Progenitor cell of endocrine pancreas (in vitro differentiated cells): Measurements from ENCODE around the gene NLRP7. TPM values are rescaled to one million over a fixed set of nuclear protein-coding genes. Genes with fewer than 3 reads are reported as not detected.
"Not testable (repeated sequence)": the region's sequence is repeated elsewhere in the genome, so short reads cannot be mapped to it uniquely, and the experiment has no call there.

Experiments used
- DNase-seq: peaks from one replicate; pipeline ENCODE4 v3.0.0; 2021; ENCODE audit warnings: low spot score; ENCODE audit not compliant: unreplicated experiment
- H3K27ac Mint-ChIP-seq: 2 replicates; pipeline ENCODE4 v1.8.0; 2021; ENCODE audit warnings: mild to moderate bottlenecking, moderate library complexity, mixed read lengths
- H3K27me3 Mint-ChIP-seq: 2 replicates; pipeline ENCODE4 v1.8.0; 2021; ENCODE audit warnings: mixed read lengths
- H3K36me3 Mint-ChIP-seq: 2 replicates; pipeline ENCODE4 v1.8.0; 2022; ENCODE audit warnings: mixed read lengths; ENCODE audit not compliant: insufficient read depth
- H3K4me1 Mint-ChIP-seq: 2 replicates; pipeline ENCODE4 v1.8.0; 2021; ENCODE audit warnings: low read depth, mixed read lengths
- H3K4me3 Mint-ChIP-seq: 2 replicates; pipeline ENCODE4 v1.8.0; 2021; ENCODE audit warnings: low read depth, mild to moderate bottlenecking, moderate library complexity, mixed read lengths
- H3K9me3 Mint-ChIP-seq: 2 replicates; pipeline ENCODE4 v1.8.0; 2021; ENCODE audit warnings: low read depth, mixed read lengths
- CTCF ChIP-seq: fragments of 200-600 bp; sonication (generic); IDR thresholded peaks from one replicate; pipeline ENCODE4 v1.5.0; 2021; ENCODE audit warnings: antibody characterized with exemption, mild to moderate bottlenecking; ENCODE audit not compliant: unreplicated experiment
- total RNA-seq: library from RNA; stranded (reverse); gene quantifications from 2 replicates; pipeline ENCODE4 v1.2.1, GENCODE V29; 2021

The NLRP7 gene
- total RNA-seq, 1 donor from 2014 or later = not detected

GRCh38 chr19:54949412-54949811 lies 2.1 kb upstream of the NLRP7 start:
- no peaks in the 10 kb centered on the region for H3K9me3 Mint-ChIP-seq
- DNase-seq = no peak
- H3K36me3 Mint-ChIP-seq = no peaks in the 10 kb centered on the region
- no peak overlapping the region for H3K4me3 Mint-ChIP-seq
- H3K27ac Mint-ChIP-seq = no peak overlapping the region
- H3K4me1 Mint-ChIP-seq = no peaks in the 10 kb centered on the region
- no peak for TF ChIP-seq CTCF
- H3K27me3 Mint-ChIP-seq = peaks cover 1% of the 10 kb centered on the region

GRCh38 chr19:54943772-54944361 lies 3.5 kb downstream of the NLRP7 start:
- not testable (repeated sequence) for H3K4me3 Mint-ChIP-seq, H3K4me1 Mint-ChIP-seq, H3K9me3 Mint-ChIP-seq, H3K27me3 Mint-ChIP-seq, H3K36me3 Mint-ChIP-seq, DNase-seq
- H3K27ac Mint-ChIP-seq = peak overlapping the region; percentile 41

GRCh38 chr19:54939538-54939937 lies 7.8 kb downstream of the NLRP7 start:
- not testable (repeated sequence) for H3K4me3 Mint-ChIP-seq, H3K36me3 Mint-ChIP-seq, H3K9me3 Mint-ChIP-seq, H3K27ac Mint-ChIP-seq, H3K4me1 Mint-ChIP-seq, DNase-seq, H3K27me3 Mint-ChIP-seq

- no peak for DNase-seq
- peaks cover 2% of the 10 kb centered on the region for H3K27me3 Mint-ChIP-seq
- no peaks in the 10 kb centered on the region for H3K36me3 Mint-ChIP-seq
- TF ChIP-seq CTCF = no peak
- no peaks in the 10 kb centered on the region for H3K9me3 Mint-ChIP-seq
- H3K27ac Mint-ChIP-seq = no peak overlapping the region
- no peaks in the 10 kb centered on the region for H3K4me1 Mint-ChIP-seq
- H3K4me3 Mint-ChIP-seq = no peak overlapping the region
Measured at GRCh38 chr19:54938906-54939305, 8.4 kb downstream of the NLRP7 start.

GRCh38 chr19:54937926-54938325 lies 9.4 kb downstream of the NLRP7 start:
- H3K27me3 Mint-ChIP-seq = no peaks in the 10 kb centered on the region
- H3K27ac Mint-ChIP-seq = no peak overlapping the region
- no peak for DNase-seq
- TF ChIP-seq CTCF = no peak
- H3K4me1 Mint-ChIP-seq = no peaks in the 10 kb centered on the region
- H3K36me3 Mint-ChIP-seq = no peaks in the 10 kb centered on the region
- H3K9me3 Mint-ChIP-seq = no peaks in the 10 kb centered on the region
- no peak overlapping the region for H3K4me3 Mint-ChIP-seq

GRCh38 chr19:54928299-54928698 lies 19.0 kb downstream of the NLRP7 start:
- no peak for TF ChIP-seq CTCF
- no peak for DNase-seq
- Mint-ChIP-seq H3K27ac (no peak overlapping the region), H3K4me1 (no peaks in the 10 kb centered on the region), H3K4me3 (no peak overlapping the region), H3K36me3 (peaks cover 1% of the 10 kb centered on the region), H3K27me3 (no peaks in the 10 kb centered on the region), H3K9me3 (peaks cover 6% of the 10 kb centered on the region)
